A549 (cell line): ENCODE measurements around the gene SHROOM4. TPM values are rescaled to one million over a fixed set of nuclear protein-coding genes. Genes with fewer than 3 reads are reported as not detected.

Experiments
- ATAC-seq, 2 experiments: fragments of 200-7000 bp in 1 of 2; fragments of >200 bp in 1 of 2; cut with Nextera tagmentation in 1 of 2; cut with Tn5 transposase in 1 of 2; 3 replicates each; pipeline versions ENCODE4 v1.8.0 to v1.9.1; 2018 to 2020; ENCODE audit warnings: mild to moderate bottlenecking in 1 of 2, moderate library complexity in 1 of 2
- CTCF ChIA-PET: fragments of 300-600 bp; sonication (Branson Sonifier 250); formaldehyde crosslinking; extraction: SDS; loops from one replicate; lab custom pipeline; 2021; ENCODE audit warnings: antibody characterized with exemption, inconsistent platforms; lab: Yijun Ruan, JAX
- POLR2A ChIA-PET: fragments of 350-600 bp; formaldehyde crosslinking; extraction: SDS; loops from one replicate; lab custom pipeline; 2021; ENCODE audit warnings: antibody characterized with exemption, inconsistent platforms; lab: Yijun Ruan, JAX
- DNase-seq, 2 experiments: peaks; one replicate each; pipeline versions ENCODE4 v3.0.0 to v3.0.0-alpha.2; 2011 to 2016; ENCODE audit warnings: low read depth in 1 of 2, low spot score in 1 of 2
- FAIRE-seq: peaks from 2 replicates; lab custom pipeline; 2011; peaks lifted over from hg19 to GRCh38; lab: Jason Lieb, UNC
- H3K27ac ChIP-seq, 2 experiments: fragments of >200 bp; sonication (Bioruptor Twin); formaldehyde crosslinking; 3 replicates each; pipeline ENCODE4 v1.5.1; 2016 to 2017
- H3K4me1 ChIP-seq: fragments of >200 bp; sonication (Bioruptor Twin); formaldehyde crosslinking; 3 replicates; pipeline ENCODE4 v1.6.1; 2016
- H3K4me2 ChIP-seq: fragments of >200 bp; sonication (Bioruptor Twin); formaldehyde crosslinking; 3 replicates; pipeline ENCODE4 v1.6.1; 2016
- H3K4me3 ChIP-seq: fragments of >200 bp; sonication (Bioruptor Twin); formaldehyde crosslinking; 3 replicates; pipeline ENCODE4 v1.5.1; 2016
- H3K9me3 ChIP-seq: fragments of >200 bp; sonication (Bioruptor Twin); formaldehyde crosslinking; 3 replicates; pipeline ENCODE4 v1.6.1; 2016
- ATOH8 ChIP-seq: fragments of 250-450 bp; sonication (Bioruptor Pico); IDR thresholded peaks from 2 replicates; pipeline ENCODE4 v1.5.0; 2020; ENCODE audit warnings: low read depth, mild to moderate bottlenecking, moderate library complexity
- BCL3 ChIP-seq: fragments of >200 bp; sonication (Bioruptor Twin); formaldehyde crosslinking; IDR thresholded peaks from 3 replicates; pipeline ENCODE4 v1.6.1; 2016
- BHLHE40 ChIP-seq: IDR thresholded peaks from 2 replicates; pipeline ENCODE4 v1.6.1; 2012; ENCODE audit warnings: low read depth, low read length, inconsistent platforms
- CBX2 ChIP-seq: fragments of 200-600 bp; sonication (generic); IDR thresholded peaks from 2 replicates; pipeline ENCODE4 v1.6.1; 2016; ENCODE audit warnings: low read depth, mild to moderate bottlenecking, borderline replicate concordance
- CBX8 ChIP-seq: fragments of 200-600 bp; sonication (generic); IDR thresholded peaks from 2 replicates; pipeline ENCODE4 v1.6.1; 2016
- CEBPB ChIP-seq, 2 experiments: fragments of >200 bp in 1 of 2; sonication (Bioruptor Twin) in 1 of 2; formaldehyde crosslinking in 1 of 2; IDR thresholded peaks; 2 replicates each; pipeline ENCODE4 v1.6.1; 2012 to 2016
- CHD4 ChIP-seq: fragments of 200-600 bp; sonication (generic); IDR thresholded peaks from 2 replicates; pipeline ENCODE4 v1.6.1; 2016; ENCODE audit warnings: antibody characterized with exemption, mild to moderate bottlenecking, borderline replicate concordance
- CTCF ChIP-seq: fragments of >200 bp; sonication (Bioruptor Twin); formaldehyde crosslinking; IDR thresholded peaks from 3 replicates; pipeline ENCODE4 v1.5.1; 2016
- EP300 ChIP-seq, 2 experiments: fragments of >200 bp; sonication (Bioruptor Twin); formaldehyde crosslinking; IDR thresholded peaks; 2 replicates in 1 of 2; 3 replicates in 1 of 2; pipeline ENCODE4 v1.6.1; 2016 to 2017
- ESRRA ChIP-seq: fragments of 150-350 bp; IDR thresholded peaks from 2 replicates; pipeline ENCODE4 v1.6.1; 2014; ENCODE audit warnings: mild to moderate bottlenecking, low read length, borderline replicate concordance
- FOSL2 ChIP-seq, 2 experiments: fragments of 450-650 bp in 1 of 2; fragments of >200 bp in 1 of 2; sonication (Bioruptor Twin) in 1 of 2; formaldehyde crosslinking; IDR thresholded peaks; 2 replicates each; pipeline versions ENCODE4 v1.5.0 to v1.6.1; 2016 to 2020; ENCODE audit warnings: mild to moderate bottlenecking in 1 of 2, moderate library complexity in 1 of 2
- FOXS1 ChIP-seq: fragments of 250-450 bp; sonication (Bioruptor Pico); IDR thresholded peaks from 2 replicates; pipeline ENCODE4 v1.5.0; 2020; ENCODE audit warnings: mild to moderate bottlenecking, moderate library complexity
- GATA3 ChIP-seq: IDR thresholded peaks from 2 replicates; pipeline ENCODE4 v1.6.1; 2012; ENCODE audit warnings: borderline replicate concordance
- HES2 ChIP-seq: fragments of >200 bp; sonication (Bioruptor Twin); formaldehyde crosslinking; IDR thresholded peaks from 2 replicates; pipeline ENCODE4 v1.6.1; 2016
- HMGXB4 ChIP-seq: fragments of 250-450 bp; sonication (Bioruptor Pico); IDR thresholded peaks from 2 replicates; pipeline ENCODE4 v1.5.0; 2021; ENCODE audit warnings: mild to moderate bottlenecking, moderate library complexity, borderline replicate concordance
- HOXB5 ChIP-seq: fragments of 250-450 bp; sonication (Bioruptor Pico); IDR thresholded peaks from 2 replicates; pipeline ENCODE4 v1.5.0; 2020; ENCODE audit warnings: mild to moderate bottlenecking, moderate library complexity
- JUNB ChIP-seq: fragments of >200 bp; sonication (Bioruptor Twin); formaldehyde crosslinking; IDR thresholded peaks from 2 replicates; pipeline ENCODE4 v1.6.1; 2016
- KDM1A ChIP-seq: fragments of 200-600 bp; sonication (generic); IDR thresholded peaks from 2 replicates; pipeline ENCODE4 v1.6.1; 2016; ENCODE audit warnings: low read depth, mild to moderate bottlenecking
- MAFK ChIP-seq: fragments of 450-650 bp; IDR thresholded peaks from 2 replicates; pipeline ENCODE4 v1.6.1; 2014; ENCODE audit not compliant: partially characterized antibody
- MAX ChIP-seq: IDR thresholded peaks from 2 replicates; pipeline ENCODE4 v1.6.1; 2012
- MAZ ChIP-seq: fragments of 150-350 bp; IDR thresholded peaks from 2 replicates; pipeline ENCODE4 v1.6.1; 2014; ENCODE audit warnings: antibody characterized with exemption, low read depth, low read length, borderline replicate concordance
- NFE2L2 ChIP-seq: fragments of 150-350 bp; conservative IDR thresholded peaks from 2 replicates; pipeline ENCODE4 v1.6.1; 2014; ENCODE audit warnings: low read length
- NR3C1 ChIP-seq: fragments of >200 bp; sonication (Bioruptor Twin); formaldehyde crosslinking; IDR thresholded peaks from 3 replicates; pipeline ENCODE4 v1.6.1; 2017
- POLR2AphosphoS2 ChIP-seq: conservative IDR thresholded peaks from 2 replicates; pipeline ENCODE4 v1.6.1; 2012; ENCODE audit warnings: low read length, improper control_type of control experiment, inconsistent platforms
- RCOR1 ChIP-seq: fragments of 150-350 bp; IDR thresholded peaks from 2 replicates; pipeline ENCODE4 v1.6.1; 2014; ENCODE audit warnings: antibody characterized with exemption, low read length, low read depth
- RFX5 ChIP-seq: fragments of 450-650 bp; IDR thresholded peaks from 2 replicates; pipeline ENCODE4 v1.7.1; 2014; ENCODE audit warnings: antibody characterized with exemption, mild to moderate bottlenecking, moderate library complexity
- SMC3 ChIP-seq: fragments of >200 bp; sonication (Bioruptor Twin); formaldehyde crosslinking; IDR thresholded peaks from 3 replicates; pipeline ENCODE4 v1.6.1; 2018; ENCODE audit warnings: inconsistent platforms
- TFCP2L1 ChIP-seq: fragments of 250-450 bp; sonication (Bioruptor Pico); IDR thresholded peaks from 2 replicates; pipeline ENCODE4 v1.5.0; 2021; ENCODE audit warnings: mild to moderate bottlenecking
- ZC3H11A ChIP-seq: fragments of 450-650 bp; IDR thresholded peaks from 2 replicates; pipeline ENCODE4 v1.6.1; 2014; ENCODE audit warnings: antibody characterized with exemption, mild to moderate bottlenecking
- ZSCAN20 ChIP-seq: fragments of 250-450 bp; sonication (Bioruptor Pico); IDR thresholded peaks from 2 replicates; pipeline ENCODE4 v1.8.0; 2022; ENCODE audit warnings: mild to moderate bottlenecking, moderate library complexity
- WGBS: methylation state at CpG from one replicate; pipeline ENCODE4 v1.1.6; 2017; ENCODE audit errors: missing lambda C conversion rate; 5-methylcytosine and 5-hydroxymethylcytosine counted together
- polyA plus RNA-seq, 4 experiments: library from polyadenylated mRNA; depleted of rRNA in 3 of 4; stranded (reverse); fragments of >200 nt; fragmentation: RNase III in 1 of 4; extraction: RNeasy Plus Mini Kit Qiagen cat#74134 plus additional on column Dnase treatment in 1 of 4; gene quantifications; 2 replicates in 3 of 4; 3 replicates in 1 of 4; pipeline ENCODE4 v1.2.3, GENCODE V29; 2011 to 2017

Gene SHROOM4
- polyA plus RNA-seq, 2 of the 4 experiments (the other 2 are of a cell fraction), result not detected

GRCh38 chrX:50684871-50685270, 129.1 kb downstream of the SHROOM4 start:
- H3K27ac ChIP-seq, result no peak overlapping the region
- ChIA-PET CTCF (interaction anchor here (1.2 kb wide), 1 partner anchor 9 kb away, joined by 3 read pairs; no protein-coding TSS in a partner anchor), POLR2A (no interaction called here)
- no peak for TF ChIP-seq HES2
- TF ChIP-seq MAX, result no peak
- no peak for TF ChIP-seq CBX8
- no peak for TF ChIP-seq BHLHE40
- TF ChIP-seq MAFK, result no peak
- TF ChIP-seq ESRRA, result no peak
- no peak for TF ChIP-seq HOXB5
- TF ChIP-seq FOSL2 (IDR thresholded peaks at IDR 0.05), result no peak
- no peak for TF ChIP-seq FOSL2 (CRISPR knock-in tag; IDR thresholded peaks at IDR 0.05)
- no peak for TF ChIP-seq EP300 (IDR thresholded peaks at IDR 0.05)
- TF ChIP-seq ZC3H11A, result no peak
- TF ChIP-seq GATA3, result no peak
- TF ChIP-seq KDM1A, result no peak
- ATAC-seq, result no peak
- DNase-seq, result no peak
- 0% methylated on average over 2 of the region's 2 CpGs for WGBS
- H3K4me2 ChIP-seq, result no peak overlapping the region
- FAIRE-seq, result no peak
- H3K4me3 ChIP-seq, result no peak overlapping the region
- H3K4me1 ChIP-seq, result no peaks in the 10 kb centered on the region
- no peaks in the 10 kb centered on the region for H3K9me3 ChIP-seq

- Histone ChIP-seq H3K9me3 (no peaks in the 10 kb centered on the region), H3K4me1 (no peaks in the 10 kb centered on the region), H3K4me2 (no peak overlapping the region), H3K4me3 (no peak overlapping the region), H3K27ac (no peak overlapping the region)
- ChIA-PET POLR2A (no interaction called here), CTCF (interaction anchor here (1.2 to 2.7 kb wide), 4 partner anchors 10 to 308 kb away, joined by 3 to 11 read pairs (median 4); no protein-coding TSS in a partner anchor)
- DNase-seq (peak in 1 of 2 experiments; percentile 1), FAIRE-seq (no peak), ATAC-seq (no peak)
- TF ChIP-seq KDM1A (no peak), JUNB (no peak), POLR2AphosphoS2 (no peak), MAFK (no peak), NR3C1 (no peak), FOXS1 (CRISPR knock-in tag) (no peak), CBX2 (no peak), TFCP2L1 (CRISPR knock-in tag) (no peak), HMGXB4 (CRISPR knock-in tag) (no peak), ZSCAN20 (CRISPR knock-in tag) (no peak), CHD4 (no peak), ATOH8 (CRISPR knock-in tag) (no peak)
- WGBS, result 2% methylated on average over 2 of the region's 2 CpGs
Observed at GRCh38 chrX:50680990-50681389, 133.0 kb downstream of the SHROOM4 start.

GRCh38 chrX:50677789-50678188, 136.2 kb downstream of the SHROOM4 start:
- DNase-seq (no peak), FAIRE-seq (no peak), ATAC-seq (no peak)
- no peak overlapping the region for H3K4me3 ChIP-seq
- POLR2A ChIA-PET, result no interaction called here
- no peak overlapping the region for H3K4me2 ChIP-seq
- CTCF ChIA-PET, result interaction anchor here (1.4 kb wide), 1 partner anchor 14 kb away, joined by 4 read pairs; no protein-coding TSS in a partner anchor
- no peak overlapping the region for H3K27ac ChIP-seq
- WGBS, result 8% methylated on average over 1 of the region's 1 CpG
- no peaks in the 10 kb centered on the region for H3K4me1 ChIP-seq
- H3K9me3 ChIP-seq, result no peaks in the 10 kb centered on the region
- TF ChIP-seq MAX (no peak), CTCF (no peak), RFX5 (no peak), CBX2 (no peak), SMC3 (no peak), MAZ (no peak), ZC3H11A (no peak), RCOR1 (no peak), TFCP2L1 (CRISPR knock-in tag) (no peak), BCL3 (no peak), NFE2L2 (no peak), CEBPB (IDR thresholded peaks at IDR 0.05) (no peak)
